GM19238 (cell line): ENCODE data around the gene NCAPG.
A peak's percentile ranks its signal among the peaks of the same experiment; 100 is the strongest.

Experiments
- DNase-seq: peaks from one replicate; pipeline ENCODE4 v3.0.0; 2011; ENCODE audit warnings: low spot score; ENCODE audit not compliant: insufficient read length

Gene NCAPG

GRCh38 chr4:17810260-17811077 is at the start of gene NCAPG, which contains the start of gene DCAF16:
TSS of gene NCAPG (plus strand) at chr4:17810979. CDS start at chr4:17811078, 99 bp downstream.
TSS of gene DCAF16 (minus strand) at chr4:17810757. CDS start at chr4:17804141, 6,616 bp downstream.
- peak; percentile 79 for DNase-seq

- DNase-seq, result no peak
Observed at GRCh38 chr4:17761062-17761461, 49.7 kb upstream of the NCAPG start.

- DNase-seq, result no peak
Observed at GRCh38 chr4:17762726-17763125, 48.1 kb upstream of the NCAPG start.

- no peak for DNase-seq
Observed at GRCh38 chr4:17763416-17763815, 47.4 kb upstream of the NCAPG start.

GRCh38 chr4:17763931-17764330 is 46.8 kb upstream of the NCAPG start:
- no peak for DNase-seq

GRCh38 chr4:17765514-17766286 is 45.1 kb upstream of the NCAPG start:
- no peak for DNase-seq

- no peak for DNase-seq
Observed at GRCh38 chr4:17766826-17767458, 43.8 kb upstream of the NCAPG start.

- no peak for DNase-seq
Observed at GRCh38 chr4:17769406-17770174, 41.2 kb upstream of the NCAPG start.

GRCh38 chr4:17770845-17771244 is 39.9 kb upstream of the NCAPG start:
- no peak for DNase-seq

- DNase-seq, result no peak
Observed at GRCh38 chr4:17771284-17771908, 39.4 kb upstream of the NCAPG start.

- DNase-seq, result no peak
Observed at GRCh38 chr4:17773135-17773698, 37.6 kb upstream of the NCAPG start.

- no peak for DNase-seq
Observed at GRCh38 chr4:17778431-17778830, 32.3 kb upstream of the NCAPG start.

- no peak for DNase-seq
Observed at GRCh38 chr4:17780501-17781299, 30.1 kb upstream of the NCAPG start.

GRCh38 chr4:17781300-17782287 is 29.2 kb upstream of the NCAPG start, which contains the start of gene FAM184B:
TSS of gene FAM184B (minus strand) at chr4:17781621. CDS start at chr4:17781299, 322 bp downstream.
- DNase-seq, result no peak

- DNase-seq, result no peak
Observed at GRCh38 chr4:17785858-17786257, 24.9 kb upstream of the NCAPG start.

GRCh38 chr4:17786567-17786966 is 24.2 kb upstream of the NCAPG start:
- DNase-seq, result no peak

- DNase-seq, result no peak
Observed at GRCh38 chr4:17787315-17787714, 23.5 kb upstream of the NCAPG start.

- no peak for DNase-seq
Observed at GRCh38 chr4:17788956-17789355, 21.8 kb upstream of the NCAPG start.
